A673 (cell line): ENCODE measurements around the gene TLE2.

Experiments used
- CTCF ChIP-seq: fragments of 300-800, 200-600 bp; sonication (generic); conservative IDR thresholded peaks from 2 replicates; pipeline ENCODE4 v1.5.1; 2017; ENCODE audit warnings: low read depth, mild to moderate bottlenecking, antibody characterized with exemption, low read length, moderate library complexity, mixed read lengths
- EZH2 ChIP-seq: fragments of 200-600 bp; sonication (generic); IDR thresholded peaks from 2 replicates; pipeline ENCODE4 v1.6.1; 2017; ENCODE audit warnings: borderline replicate concordance, low read depth, mild to moderate bottlenecking, mixed read lengths, antibody characterized with exemption, low read length; ENCODE audit not compliant: poor library complexity, severe bottlenecking

- TF ChIP-seq CTCF (no peak), EZH2 (no peak)
Observed at GRCh38 chr19:3034406-3034655, 5.3 kb upstream of the TLE2 start.
